ENCODE results near the gene ABCC1. TPM values are rescaled to one million over a fixed set of nuclear protein-coding genes. Genes with fewer than 3 reads are reported as not detected.
A peak's percentile ranks its signal among the peaks of the same experiment; 100 is the strongest.

The ABCC1 gene
- total RNA-seq, 1 donor from 2014 or later, result 29.9 TPM

DNA sequence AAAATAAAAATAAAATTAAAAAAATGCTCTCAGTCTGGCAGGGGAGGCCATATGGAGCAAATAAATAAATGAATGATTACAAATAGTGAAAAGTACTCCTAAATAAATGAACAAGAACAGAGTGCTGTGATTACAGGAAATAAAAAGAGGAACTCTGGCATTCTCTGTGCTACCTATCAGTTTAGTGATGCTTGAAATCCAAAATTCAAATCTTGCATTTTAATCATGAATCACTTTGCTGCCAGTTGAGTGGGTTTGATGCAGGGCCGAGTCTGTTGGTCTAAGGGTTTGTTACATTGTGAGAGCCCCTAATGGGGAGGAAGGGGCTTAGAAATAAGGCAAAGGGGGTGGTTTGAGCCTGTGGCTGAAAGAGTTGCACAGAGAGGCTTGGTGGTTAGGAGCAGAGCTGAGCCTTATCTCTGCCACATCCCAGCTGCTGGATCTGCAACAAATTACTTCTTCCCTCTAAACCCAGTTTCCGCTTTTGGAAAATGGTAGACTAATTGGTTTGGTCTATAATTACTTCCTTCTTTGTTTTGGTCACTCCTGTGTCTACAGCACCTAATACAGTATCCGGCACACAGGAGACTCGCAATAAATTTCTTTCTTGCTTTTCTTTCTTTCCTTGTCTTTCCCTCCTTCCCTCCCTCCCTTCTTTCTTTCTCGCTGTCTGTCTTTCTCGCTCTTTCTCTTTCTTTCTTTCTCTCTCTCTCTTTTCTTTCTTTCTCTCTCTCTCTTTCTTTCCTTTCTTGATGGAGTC lies 6.3 kb upstream of the ABCC1 start:
- no peaks in the 10 kb centered on the region for H3K36me3 Mint-ChIP-seq (ENCODE audit: unreplicated experiment)
- no peak overlapping the region for H3K4me3 Mint-ChIP-seq (ENCODE audit: unreplicated experiment)
- H3K4me1 Mint-ChIP-seq (ENCODE audit: low read depth, unreplicated experiment), result no peaks in the 10 kb centered on the region
- H3K27ac Mint-ChIP-seq (ENCODE audit: unreplicated experiment), result no peak overlapping the region
- TF ChIP-seq, protein P1, sequence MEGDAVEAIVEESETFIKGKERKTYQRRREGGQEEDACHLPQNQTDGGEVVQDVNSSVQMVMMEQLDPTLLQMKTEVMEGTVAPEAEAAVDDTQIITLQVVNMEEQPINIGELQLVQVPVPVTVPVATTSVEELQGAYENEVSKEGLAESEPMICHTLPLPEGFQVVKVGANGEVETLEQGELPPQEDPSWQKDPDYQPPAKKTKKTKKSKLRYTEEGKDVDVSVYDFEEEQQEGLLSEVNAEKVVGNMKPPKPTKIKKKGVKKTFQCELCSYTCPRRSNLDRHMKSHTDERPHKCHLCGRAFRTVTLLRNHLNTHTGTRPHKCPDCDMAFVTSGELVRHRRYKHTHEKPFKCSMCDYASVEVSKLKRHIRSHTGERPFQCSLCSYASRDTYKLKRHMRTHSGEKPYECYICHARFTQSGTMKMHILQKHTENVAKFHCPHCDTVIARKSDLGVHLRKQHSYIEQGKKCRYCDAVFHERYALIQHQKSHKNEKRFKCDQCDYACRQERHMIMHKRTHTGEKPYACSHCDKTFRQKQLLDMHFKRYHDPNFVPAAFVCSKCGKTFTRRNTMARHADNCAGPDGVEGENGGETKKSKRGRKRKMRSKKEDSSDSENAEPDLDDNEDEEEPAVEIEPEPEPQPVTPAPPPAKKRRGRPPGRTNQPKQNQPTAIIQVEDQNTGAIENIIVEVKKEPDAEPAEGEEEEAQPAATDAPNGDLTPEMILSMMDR (IDR thresholded peaks at IDR 0.05; ENCODE audit: partially characterized antibody, unreplicated experiment), result no peak
- no peak for DNase-seq
- no peaks in the 10 kb centered on the region for H3K9me3 Mint-ChIP-seq (ENCODE audit: unreplicated experiment)
- H3K27me3 Mint-ChIP-seq (ENCODE audit: unreplicated experiment), result peaks cover 3% of the 10 kb centered on the region

DNA sequence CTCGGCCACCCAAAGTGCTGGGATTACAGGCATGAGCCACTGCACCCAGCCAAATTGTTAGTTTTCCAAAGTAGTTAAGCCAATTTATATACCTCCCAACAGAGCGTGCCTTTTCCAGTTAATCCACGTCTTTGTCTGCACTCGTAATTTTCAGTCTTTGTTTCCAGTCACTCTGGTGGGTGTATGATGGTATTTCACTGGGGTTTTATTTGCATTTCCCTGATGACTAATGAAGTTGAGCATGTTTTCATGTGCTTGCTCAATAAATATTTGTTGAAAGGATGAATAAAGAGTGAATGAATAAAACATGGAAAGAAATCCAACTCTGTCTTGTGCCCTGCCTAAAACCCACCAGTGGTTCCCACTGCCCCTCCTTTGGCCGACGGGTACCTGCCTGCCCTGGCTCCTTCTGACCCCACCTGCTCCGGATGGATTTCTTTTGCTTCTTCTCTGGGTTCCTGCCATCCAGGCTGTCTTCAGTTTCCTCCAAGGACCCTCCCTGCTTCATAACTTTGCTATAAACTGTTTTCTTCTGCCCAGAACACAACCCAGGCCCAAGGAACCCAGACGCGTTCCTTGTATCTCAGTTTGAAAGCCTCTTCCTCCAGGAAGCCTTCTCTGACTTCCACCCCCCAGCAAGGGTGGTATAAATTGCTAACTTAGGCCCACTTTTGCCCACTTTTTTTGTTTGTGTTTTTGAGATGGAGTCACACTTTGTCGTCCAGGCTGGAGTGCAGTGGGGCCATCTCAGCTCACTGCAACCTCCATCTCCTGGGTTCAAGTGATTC lies 3.0 kb upstream of the ABCC1 start:
- DNase-seq, result no peak
- H3K36me3 Mint-ChIP-seq (ENCODE audit: unreplicated experiment), result no peaks in the 10 kb centered on the region
- H3K4me3 Mint-ChIP-seq (ENCODE audit: unreplicated experiment), result no peak overlapping the region
- no peak overlapping the region for H3K27ac Mint-ChIP-seq (ENCODE audit: unreplicated experiment)
- peaks cover 4% of the 10 kb centered on the region for H3K9me3 Mint-ChIP-seq (ENCODE audit: unreplicated experiment)
- H3K4me1 Mint-ChIP-seq (ENCODE audit: low read depth, unreplicated experiment), result peaks cover 5% of the 10 kb centered on the region
- TF ChIP-seq, protein P1 (IDR thresholded peaks at IDR 0.05; ENCODE audit: partially characterized antibody, unreplicated experiment), result no peak
- peaks cover 6% of the 10 kb centered on the region for H3K27me3 Mint-ChIP-seq (ENCODE audit: unreplicated experiment)

DNA sequence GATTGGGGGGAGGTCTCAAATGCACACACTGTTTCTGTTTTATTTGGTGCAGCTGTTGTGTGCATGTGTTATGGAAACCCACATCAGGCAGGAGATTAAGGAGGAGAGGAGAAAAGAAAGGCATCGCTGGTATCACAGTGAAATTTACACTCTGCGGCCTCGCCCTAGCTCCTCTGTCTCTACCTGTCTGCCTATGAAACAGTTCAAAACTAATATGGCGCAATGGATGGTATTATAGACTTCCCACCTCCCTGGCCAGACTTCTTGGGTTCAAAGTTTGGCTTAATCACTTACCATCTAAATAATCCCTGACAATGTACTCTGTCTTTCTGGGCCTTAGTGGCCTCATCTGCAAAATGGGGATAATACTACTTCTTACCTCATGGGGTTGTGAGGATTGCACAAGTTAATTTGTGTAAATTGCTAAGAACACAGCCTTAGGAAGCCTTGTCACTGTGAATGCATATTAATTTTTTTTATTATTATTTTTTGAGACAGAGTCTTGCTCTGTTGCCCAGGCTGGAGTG lies 1.4 kb upstream of the ABCC1 start:
- Mint-ChIP-seq H3K9me3 (ENCODE audit: unreplicated experiment) (peaks cover 4% of the 10 kb centered on the region), H3K36me3 (ENCODE audit: unreplicated experiment) (no peaks in the 10 kb centered on the region), H3K27me3 (ENCODE audit: unreplicated experiment) (peaks cover 6% of the 10 kb centered on the region), H3K4me3 (ENCODE audit: unreplicated experiment) (peak overlapping the region; percentile 25), H3K27ac (ENCODE audit: unreplicated experiment) (no peak overlapping the region), H3K4me1 (ENCODE audit: low read depth, unreplicated experiment) (peaks cover 5% of the 10 kb centered on the region)
- no peak for DNase-seq
- TF ChIP-seq, protein P1 (IDR thresholded peaks at IDR 0.05; ENCODE audit: partially characterized antibody, unreplicated experiment), result no peak

DNA sequence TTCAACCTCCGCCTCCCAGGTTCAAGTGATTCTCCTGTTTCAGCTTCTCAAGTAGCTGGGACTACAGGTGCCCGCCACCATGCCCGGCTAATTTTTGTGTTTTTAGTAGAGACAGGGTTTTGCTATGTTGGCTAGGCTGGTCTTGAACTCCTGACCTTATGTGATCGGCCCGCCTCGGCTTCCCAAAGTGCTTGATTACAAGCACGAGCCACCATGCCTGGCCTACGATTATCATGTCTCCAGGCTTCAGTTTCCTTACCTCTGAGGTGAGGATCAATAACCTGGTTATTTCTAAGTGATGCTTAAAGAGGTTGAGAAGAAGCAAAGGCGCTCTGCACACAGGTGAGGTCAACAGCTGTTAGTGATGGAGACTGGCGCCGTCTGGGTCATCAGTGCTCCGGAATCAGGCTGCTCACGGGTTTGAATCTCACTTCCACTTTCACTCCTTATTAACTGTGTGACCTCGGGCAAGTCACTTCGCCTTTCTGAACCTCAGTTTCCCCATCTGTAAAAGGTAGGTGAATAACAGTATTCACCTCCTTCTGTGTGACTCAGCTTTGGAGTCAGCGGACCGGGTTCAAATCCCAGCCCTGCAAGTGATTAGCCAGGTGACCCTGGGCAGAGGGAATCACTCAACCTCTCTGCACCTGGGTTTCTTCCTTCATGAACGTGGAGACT lies 745 bp upstream of the ABCC1 start:
- H3K4me1 Mint-ChIP-seq (ENCODE audit: low read depth, unreplicated experiment), result peaks cover 5% of the 10 kb centered on the region
- peaks cover 4% of the 10 kb centered on the region for H3K9me3 Mint-ChIP-seq (ENCODE audit: unreplicated experiment)
- H3K27me3 Mint-ChIP-seq (ENCODE audit: unreplicated experiment), result peaks cover 6% of the 10 kb centered on the region
- peak overlapping the region; percentile 85 for H3K4me3 Mint-ChIP-seq (ENCODE audit: unreplicated experiment)
- no peaks in the 10 kb centered on the region for H3K36me3 Mint-ChIP-seq (ENCODE audit: unreplicated experiment)
- no peak overlapping the region for H3K27ac Mint-ChIP-seq (ENCODE audit: unreplicated experiment)
- DNase-seq, result no peak
- TF ChIP-seq, protein P1 (IDR thresholded peaks at IDR 0.05; ENCODE audit: partially characterized antibody, unreplicated experiment), result no peak
